ENCODE measurements around the gene USF3. TPM values are rescaled to one million over a fixed set of nuclear protein-coding genes. Genes with fewer than 3 reads are reported as not detected.

The USF3 gene
- total RNA-seq, 1 donor from 2014 or later = 21.5 TPM

- DNase-seq = peak; percentile 99
Observed at GRCh38 chr3:113696658-113697499, 437 bp upstream of the USF3 start.

GRCh38 chr3:113695431-113695785 is 1.0 kb downstream of the USF3 start:
- no peak for DNase-seq

- DNase-seq = no peak
Observed at GRCh38 chr3:113690482-113690881, 6.0 kb downstream of the USF3 start.

- no peak for DNase-seq
Observed at GRCh38 chr3:113685956-113686721, 10.3 kb downstream of the USF3 start.

- DNase-seq = no peak
Observed at GRCh38 chr3:113685124-113685523, 11.3 kb downstream of the USF3 start.

GRCh38 chr3:113684271-113684819 is 12.1 kb downstream of the USF3 start:
- DNase-seq = no peak

GRCh38 chr3:113678773-113679172 is 17.7 kb downstream of the USF3 start:
- DNase-seq = no peak

GRCh38 chr3:113677737-113678136 is 18.7 kb downstream of the USF3 start:
- DNase-seq = no peak

GRCh38 chr3:113676261-113676660 is 20.2 kb downstream of the USF3 start:
- DNase-seq = no peak

- no peak for DNase-seq
Observed at GRCh38 chr3:113673593-113673992, 22.8 kb downstream of the USF3 start.

GRCh38 chr3:113668015-113668414 is 28.4 kb downstream of the USF3 start:
- no peak for DNase-seq

GRCh38 chr3:113664523-113665094 is 31.8 kb downstream of the USF3 start:
- no peak for DNase-seq

GRCh38 chr3:113663761-113664160 is 32.7 kb downstream of the USF3 start:
- no peak for DNase-seq

GRCh38 chr3:113663324-113663750 is 33.1 kb downstream of the USF3 start:
- DNase-seq = no peak

- no peak for DNase-seq
Observed at GRCh38 chr3:113662824-113663223, 33.6 kb downstream of the USF3 start.

- no peak for DNase-seq
Observed at GRCh38 chr3:113660896-113661295, 35.5 kb downstream of the USF3 start.

GRCh38 chr3:113660458-113660857 is 36.0 kb downstream of the USF3 start:
- DNase-seq = no peak

GRCh38 chr3:113659996-113660395 is 36.4 kb downstream of the USF3 start:
- DNase-seq = no peak

GRCh38 chr3:113659101-113659541 is 37.3 kb downstream of the USF3 start:
- DNase-seq = no peak

- DNase-seq = no peak
Observed at GRCh38 chr3:113658107-113658506, 38.3 kb downstream of the USF3 start.

- no peak for DNase-seq
Observed at GRCh38 chr3:113654851-113655250, 41.6 kb downstream of the USF3 start.

GRCh38 chr3:113654310-113654709 is 42.1 kb downstream of the USF3 start:
- no peak for DNase-seq

Data from occipital lobe (tissue), 2 donors.